ENCODE results near the gene IQCE.
"Not testable (repeated sequence)": the region's sequence is repeated elsewhere in the genome, so short reads cannot be mapped to it uniquely, and the experiment has no call there.

IQCE gene

DNA sequence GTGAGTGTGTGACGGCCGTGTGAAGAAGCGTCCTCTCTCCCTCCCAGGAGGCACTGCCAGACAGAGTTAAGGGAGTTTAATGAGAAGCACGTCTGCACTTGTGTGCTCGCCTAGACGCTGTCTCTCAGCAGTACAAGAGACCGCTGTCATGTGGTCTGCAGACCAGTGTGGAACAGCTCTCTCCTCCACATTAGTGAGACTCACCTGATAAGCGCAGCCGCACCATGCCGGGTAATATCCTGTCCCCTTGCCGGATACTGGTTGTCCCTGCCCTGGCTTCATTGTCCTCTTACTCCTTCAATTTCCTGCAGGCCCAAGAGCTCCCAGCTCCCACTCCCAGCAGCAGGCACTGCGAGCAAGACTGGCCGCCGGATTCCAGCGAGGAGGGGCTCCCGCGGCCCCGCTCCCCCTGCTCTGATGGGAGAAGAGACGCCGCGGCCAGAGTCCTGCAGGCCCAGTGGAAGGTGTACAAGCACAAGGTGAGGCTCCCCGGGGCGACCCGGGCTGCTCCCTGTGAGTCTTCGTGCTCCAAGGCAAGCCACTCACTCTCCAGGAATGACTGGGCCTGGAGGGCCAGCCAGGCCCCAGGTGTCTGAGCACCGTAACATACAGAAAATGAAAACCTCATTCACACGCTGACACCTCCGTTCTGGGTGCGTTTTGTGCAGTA lies 39.5 kb downstream of the IQCE start:
- no peak for DNase-seq (ENCODE audit: extremely low read depth in 1 of 2, low read depth in 1 of 2)

DNA sequence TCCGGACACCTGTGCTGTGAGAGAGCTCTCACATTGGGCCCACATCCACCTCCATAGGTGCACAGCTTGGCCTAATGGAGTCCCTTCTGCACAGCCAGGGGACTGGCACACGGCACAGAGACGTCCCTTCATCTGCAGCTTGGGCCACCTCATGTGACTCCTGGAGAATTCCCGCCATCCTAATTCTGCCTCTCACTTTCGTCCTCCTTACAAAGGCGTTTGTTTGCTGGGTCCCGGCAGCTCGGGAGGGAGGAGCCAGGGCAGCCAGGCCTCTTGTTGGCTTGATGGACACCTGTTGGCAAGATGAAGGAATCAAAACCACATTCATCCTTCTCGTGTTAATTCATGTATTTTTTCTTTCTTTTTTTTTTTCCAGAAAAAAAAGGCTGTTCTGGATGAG lies 42.3 kb downstream of the IQCE start:
- no peak for DNase-seq (ENCODE audit: extremely low read depth in 1 of 2, low read depth in 1 of 2)

DNA sequence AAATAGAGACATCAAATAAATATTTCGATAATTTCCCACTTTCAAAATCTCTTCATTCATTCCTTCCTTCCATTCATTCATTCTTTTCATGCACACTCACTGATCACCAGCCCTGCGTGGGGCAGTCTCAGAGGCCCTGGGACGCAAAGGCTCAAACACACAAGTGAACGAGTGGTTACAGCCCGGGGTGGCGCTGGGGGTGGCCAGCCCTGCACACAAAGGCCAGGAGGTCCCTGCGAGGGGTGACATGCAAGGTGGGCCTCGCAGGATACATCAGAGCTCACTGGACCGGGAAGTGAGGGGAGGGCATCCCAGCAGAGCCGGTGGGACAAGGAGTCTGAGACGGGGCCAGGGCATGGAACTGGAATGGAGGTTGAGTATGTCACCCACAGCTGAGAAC lies 43.1 kb downstream of the IQCE start:
- no peak for DNase-seq (ENCODE audit: extremely low read depth in 1 of 2, low read depth in 1 of 2)

DNA sequence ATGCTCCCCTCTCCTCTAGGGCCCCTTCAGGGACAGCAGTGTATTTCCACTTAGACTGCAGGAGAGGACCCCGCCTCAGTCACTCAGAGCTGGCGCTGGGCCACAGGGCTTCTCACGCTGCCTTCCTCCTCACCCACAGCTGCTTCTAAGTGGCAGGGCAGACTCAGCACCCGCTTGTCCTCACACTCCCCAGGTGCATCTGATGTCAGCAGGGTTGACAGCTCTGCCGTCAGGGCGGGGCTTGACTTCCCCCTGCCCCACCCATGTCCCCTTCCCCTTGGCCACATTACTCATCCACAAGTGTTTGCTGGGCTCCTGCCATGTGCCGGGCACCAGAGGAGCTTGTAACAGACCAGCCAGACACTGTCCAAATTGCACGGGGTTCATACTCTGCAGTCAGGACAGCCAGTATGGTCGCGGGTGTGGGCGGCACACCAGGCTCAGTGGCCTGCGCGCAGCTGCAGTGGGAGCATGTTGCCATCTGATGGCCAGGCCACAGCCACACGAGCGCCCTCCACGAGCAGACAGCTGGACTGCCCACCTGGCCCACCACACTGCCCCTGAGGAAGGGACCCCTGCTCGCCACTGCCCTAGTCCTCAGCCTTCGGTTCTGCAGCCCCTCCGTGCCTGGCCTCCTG lies 43.7 kb downstream of the IQCE start:
- DNase-seq (ENCODE audit: extremely low read depth in 1 of 2, low read depth in 1 of 2) = no peak

DNA sequence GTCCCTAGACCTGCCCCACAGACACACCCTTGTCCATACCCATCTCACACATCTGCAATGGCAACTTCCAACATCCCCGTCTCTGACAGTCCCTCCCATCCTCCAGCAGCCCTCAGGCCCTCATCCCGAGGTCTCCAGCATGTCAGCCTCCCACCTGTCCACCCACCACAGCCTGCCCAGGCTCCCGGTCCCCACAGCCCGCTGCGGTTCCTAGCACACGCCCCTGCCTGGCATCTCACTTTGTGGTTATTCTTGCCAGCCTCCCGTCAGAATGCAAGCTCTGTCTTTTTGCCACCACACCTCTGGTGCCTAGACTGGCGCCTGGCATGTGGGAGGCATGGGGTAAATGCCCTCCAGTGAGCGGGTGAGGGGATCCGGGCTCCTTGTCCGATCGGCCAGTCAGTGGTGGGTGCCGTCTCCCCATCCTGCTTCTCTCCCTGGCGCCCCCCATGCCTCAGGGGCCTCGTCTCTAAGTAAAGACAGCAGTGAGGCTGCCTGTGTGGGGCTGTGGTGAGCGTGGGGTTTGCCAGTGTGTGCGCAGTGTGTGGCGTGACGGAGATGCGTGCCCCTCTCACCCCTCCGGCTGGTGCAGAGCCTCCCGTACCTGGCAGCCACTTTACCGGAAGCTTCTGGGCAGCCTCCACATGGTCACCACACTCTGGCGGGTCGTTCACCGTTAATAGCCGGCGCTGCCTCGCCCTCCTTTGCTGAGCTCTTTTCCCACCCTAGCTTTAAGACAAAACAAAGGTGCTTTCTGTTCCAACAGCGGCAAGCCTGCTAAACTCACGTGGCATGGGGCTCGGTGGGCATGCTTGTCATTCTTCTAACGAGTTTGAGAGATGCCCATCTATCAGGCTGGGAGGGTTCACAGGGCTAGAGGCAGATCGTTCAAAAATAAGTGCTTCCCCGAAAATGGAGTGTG lies 44.5 kb downstream of the IQCE start:
- DNase-seq (ENCODE audit: extremely low read depth in 1 of 2, low read depth in 1 of 2) = no peak

DNA sequence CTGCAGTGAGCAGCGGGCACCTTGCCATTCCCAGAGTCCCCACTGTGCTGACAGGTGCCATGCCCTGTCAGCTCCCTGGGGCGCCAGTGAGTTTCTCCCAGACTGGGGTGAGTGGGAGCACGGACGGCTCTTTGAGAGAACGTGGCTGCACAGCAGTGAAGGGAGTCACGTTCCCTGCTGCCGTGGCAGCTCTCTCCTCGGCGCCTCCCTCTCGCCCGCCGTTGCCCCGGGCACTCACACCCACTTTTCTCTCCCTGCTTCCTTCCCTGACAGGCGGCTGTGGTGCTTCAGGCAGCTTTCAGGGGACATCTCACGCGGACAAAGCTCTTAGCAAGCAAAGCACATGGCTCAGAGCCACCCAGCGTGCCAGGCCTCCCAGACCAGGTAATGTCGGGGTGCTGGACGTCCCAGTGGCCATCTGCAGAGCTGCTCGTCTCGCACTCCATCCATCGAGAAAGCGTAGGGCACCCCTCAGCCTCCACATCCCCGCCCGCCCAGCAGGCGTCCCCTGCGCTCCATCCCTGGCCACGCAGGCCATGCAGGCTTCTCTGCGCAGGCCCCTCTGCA lies 45.9 kb downstream of the IQCE start:
- DNase-seq (ENCODE audit: extremely low read depth in 1 of 2, low read depth in 1 of 2) = no peak

DNA sequence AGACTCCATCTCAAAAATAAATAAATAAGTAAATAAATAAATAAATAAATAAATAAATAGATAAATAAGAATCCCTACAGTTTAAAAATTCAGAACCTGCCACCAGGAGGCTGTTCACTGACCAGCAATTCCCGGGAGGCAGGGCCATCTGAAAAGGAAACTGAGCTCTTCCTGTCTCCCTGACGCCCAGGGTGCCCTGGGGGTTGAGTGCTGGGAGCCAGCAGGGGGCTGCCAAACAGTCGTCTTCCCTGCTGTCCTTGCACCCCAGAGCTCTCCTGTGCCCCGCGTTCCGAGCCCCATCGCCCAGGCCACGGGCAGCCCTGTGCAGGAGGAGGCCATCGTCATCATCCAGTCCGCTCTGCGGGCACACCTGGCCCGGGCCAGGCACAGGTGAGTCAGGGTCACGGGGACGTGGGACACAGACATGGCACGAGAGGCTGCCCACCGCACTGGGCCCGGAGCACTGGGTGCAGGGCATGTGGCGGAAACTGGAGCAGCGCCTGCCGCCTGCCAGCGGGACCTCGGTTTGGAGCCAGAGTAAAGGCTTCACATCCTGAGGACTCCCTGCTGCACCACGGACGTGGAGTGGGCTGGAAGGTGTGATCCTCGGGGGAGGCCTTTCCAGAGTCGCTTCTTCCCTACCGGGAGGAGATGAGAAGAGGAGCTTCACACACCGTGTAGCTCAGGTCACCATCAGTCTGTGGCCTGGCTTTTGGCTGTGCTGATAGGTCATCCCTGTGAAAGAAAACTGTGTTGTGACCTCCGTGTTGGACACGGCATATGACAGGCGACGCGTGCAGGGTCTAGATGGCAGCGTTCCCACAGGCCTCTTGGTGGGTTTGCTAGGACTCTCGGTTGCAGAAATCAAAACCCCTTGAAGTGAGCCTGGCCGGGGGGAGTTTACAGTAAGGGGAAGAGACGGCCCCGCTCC lies 47.1 kb downstream of the IQCE start:
- DNase-seq (ENCODE audit: extremely low read depth in 1 of 2, low read depth in 1 of 2) = no peak

DNA sequence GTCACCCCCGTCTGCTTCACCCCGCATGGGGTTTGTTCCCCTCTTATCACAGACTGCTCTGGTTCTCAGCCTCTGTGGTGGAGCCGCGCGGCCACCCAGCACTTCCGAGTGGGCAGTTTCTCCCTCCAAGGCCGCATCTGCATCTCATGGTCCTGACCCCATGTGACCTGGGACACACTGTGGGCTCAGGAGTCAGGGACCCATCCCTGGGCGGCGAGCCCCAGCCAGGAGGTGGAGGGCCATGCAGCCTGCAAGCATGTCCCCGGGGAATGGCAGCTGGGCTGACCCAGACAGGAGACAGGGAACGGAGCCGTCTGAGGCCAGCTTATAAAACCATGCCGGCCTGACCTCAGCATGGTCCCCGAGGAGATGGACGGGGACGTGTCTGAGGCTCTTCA lies 47.8 kb downstream of the IQCE start:
- no peak for DNase-seq (ENCODE audit: extremely low read depth in 1 of 2, low read depth in 1 of 2)

DNA sequence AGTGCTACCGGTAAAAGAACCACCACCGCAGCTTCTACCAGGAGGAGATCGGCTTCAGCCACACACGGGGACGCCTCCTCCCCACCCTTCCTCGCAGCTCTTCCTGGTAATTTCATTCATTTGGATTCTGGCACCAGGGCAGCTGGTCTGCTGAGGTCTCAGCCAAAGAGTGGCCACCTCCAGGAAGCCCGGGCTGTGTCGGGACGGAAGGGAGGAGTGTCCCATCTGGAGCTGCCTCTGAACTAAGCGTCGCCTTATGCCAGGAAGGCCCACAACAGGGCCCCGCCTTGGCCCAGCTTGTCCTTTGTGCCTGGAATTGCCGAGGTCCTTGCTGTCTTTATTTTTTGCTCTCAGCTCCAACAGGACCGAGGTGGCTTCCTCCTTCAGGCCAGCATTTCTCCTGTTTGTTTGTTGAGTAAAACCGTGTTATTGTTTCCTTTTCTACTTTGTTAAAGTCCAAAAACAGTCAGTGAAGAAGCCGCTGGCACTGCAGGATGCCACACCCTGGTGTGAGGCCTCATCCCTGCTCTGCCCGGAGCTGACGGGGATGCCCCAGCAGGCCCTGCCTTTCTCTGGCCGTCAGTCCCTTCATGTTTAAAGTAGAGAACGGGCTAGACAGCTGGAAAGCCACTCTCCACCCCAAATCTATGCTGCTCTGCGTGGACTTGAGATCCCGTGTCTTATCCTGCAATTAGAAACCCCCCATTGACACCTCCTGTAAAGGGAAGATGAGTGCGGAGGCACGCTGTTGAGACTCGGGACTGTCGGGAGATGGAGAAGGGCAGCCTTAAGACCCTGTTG lies 48.5 kb downstream of the IQCE start:
- no peak for DNase-seq (ENCODE audit: extremely low read depth in 1 of 2, low read depth in 1 of 2)

DNA sequence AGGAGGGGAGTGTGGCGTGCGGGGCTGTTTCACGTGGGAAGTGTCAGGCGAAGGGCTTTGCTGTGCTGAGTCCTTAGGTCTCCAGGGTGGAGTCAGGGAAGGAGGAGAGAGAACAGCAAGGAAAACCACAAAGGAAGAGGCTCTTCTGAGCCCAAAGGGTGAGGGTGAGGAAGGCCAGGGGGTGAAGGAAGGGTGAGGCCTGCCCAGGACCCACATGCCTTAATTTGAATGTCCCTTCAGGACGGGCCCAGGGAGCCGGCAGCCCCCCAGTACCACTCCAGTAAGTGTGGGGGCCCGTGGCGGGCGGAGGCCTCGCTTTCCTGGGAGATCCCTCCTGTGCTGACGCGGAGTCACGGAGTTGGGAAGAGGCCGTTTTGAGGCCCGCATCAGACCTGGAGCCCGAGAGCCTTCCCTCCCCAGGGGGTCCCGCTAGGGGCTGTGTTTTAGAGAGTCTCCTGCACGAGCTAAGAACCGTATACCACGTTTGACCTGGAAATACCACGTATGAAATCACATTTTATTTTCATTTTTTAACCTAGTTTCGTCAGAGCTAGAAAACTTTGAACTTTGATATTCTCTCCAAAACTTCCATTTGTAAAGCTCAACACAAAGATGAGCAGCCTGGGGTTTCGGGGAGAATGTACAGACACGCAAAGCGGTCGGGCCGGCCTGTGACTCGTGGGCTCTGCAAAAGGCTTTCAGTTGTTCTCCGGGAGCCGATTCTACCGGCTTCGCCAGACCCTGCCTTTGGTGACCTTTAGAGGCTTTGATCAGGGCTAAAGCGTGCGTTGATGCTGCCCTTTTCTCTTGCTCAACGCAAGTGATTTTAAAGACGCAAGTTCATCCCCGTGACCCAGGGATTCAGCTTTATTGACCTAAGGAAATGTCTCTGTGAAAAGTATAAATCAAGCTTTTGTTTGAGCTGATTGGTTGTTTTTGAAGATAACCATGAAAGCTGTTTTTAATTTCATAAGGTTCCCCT lies 49.4 kb downstream of the IQCE start:
- no peak for DNase-seq (ENCODE audit: extremely low read depth in 1 of 2, low read depth in 1 of 2)

DNA sequence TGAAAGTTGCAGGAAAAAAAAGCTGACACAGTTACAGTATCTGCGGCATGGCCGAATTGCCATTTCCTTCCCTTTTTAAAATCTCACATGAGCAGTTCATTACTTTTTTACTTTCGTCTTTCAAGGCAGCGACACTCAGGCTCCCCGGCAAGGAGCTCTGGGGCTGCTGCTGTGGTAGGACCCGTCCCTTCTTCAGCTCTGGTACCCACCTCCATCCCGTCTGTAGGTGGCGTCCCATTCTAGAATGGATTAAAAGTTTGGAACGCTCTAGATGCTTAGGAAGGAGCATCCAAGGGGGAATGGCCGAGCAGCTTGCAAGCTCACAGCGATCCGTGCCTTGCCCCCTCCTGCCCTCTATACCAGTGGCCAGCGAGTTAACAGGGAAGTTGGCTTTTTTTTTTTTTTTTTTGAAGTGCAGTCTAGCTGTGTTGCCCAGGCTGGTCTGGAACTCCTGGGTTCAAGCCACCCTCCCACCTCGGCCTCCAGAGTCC lies 50.2 kb downstream of the IQCE start:
- no peak for DNase-seq (ENCODE audit: extremely low read depth in 1 of 2, low read depth in 1 of 2)

DNA sequence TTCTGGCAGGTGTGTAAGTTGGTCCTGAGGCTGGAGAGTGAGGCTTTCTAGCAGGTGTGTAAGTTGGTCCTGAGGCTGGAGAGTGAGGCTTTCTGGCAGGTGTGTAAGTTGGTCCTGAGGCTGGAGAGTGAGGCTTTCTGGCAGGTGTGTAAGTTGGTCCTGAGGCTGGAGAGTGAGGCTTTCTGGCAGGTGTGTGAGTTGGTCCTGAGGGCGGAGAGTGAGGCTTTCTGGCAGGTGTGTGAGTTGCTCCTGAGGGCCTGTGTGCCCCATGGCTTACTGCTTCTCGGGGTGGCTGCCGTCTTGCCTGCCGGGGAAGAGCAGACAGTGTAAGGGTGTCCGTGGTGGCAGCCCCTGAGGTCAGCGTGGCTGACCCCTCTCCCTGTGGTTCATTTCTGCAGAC lies 50.9 kb downstream of the IQCE start:
- DNase-seq (ENCODE audit: extremely low read depth in 1 of 2, low read depth in 1 of 2) = not testable (repeated sequence)

DNA sequence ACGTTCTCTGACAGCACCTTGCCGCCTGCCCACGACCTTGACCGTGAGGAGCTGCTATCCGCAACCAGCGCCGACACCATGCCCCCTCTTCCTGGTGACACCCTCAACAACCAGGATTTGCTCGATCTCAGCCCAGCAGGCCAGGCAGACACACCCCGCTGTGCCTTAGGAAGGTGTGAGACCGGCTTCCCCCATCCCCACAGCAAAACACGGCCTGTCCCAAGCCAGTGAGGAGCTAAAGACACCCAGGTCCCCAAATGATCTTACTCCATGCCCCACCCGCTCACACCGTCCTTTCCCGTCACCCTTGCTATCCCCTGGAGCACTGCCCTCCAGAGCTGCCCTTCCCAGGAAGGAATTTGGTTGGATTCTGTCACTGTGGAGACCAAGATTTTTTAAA lies 51.7 kb downstream of the IQCE start:
- DNase-seq (ENCODE audit: extremely low read depth in 1 of 2, low read depth in 1 of 2) = no peak

DNA sequence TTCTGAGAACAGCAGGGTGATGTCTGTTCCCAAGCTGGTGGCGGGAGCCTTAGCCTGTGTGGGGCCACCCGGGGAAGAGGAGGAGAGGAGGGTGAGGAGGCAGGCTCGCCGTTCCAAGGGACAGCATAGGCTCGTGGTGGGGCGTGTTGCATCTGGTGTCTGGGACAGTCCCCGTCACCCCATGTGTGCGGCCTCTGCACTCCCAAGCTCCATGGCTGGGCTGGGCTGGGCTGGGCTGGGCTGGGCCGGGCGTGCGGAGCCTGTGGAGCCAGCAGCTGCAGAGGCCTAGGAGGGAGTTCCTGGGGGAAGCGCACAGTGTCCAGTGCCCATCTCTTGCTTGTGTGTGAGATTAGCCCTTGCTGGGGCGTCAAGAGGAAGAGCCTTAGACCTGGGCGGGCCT lies 52.1 kb downstream of the IQCE start:
- DNase-seq (ENCODE audit: extremely low read depth in 1 of 2, low read depth in 1 of 2) = no peak

DNA sequence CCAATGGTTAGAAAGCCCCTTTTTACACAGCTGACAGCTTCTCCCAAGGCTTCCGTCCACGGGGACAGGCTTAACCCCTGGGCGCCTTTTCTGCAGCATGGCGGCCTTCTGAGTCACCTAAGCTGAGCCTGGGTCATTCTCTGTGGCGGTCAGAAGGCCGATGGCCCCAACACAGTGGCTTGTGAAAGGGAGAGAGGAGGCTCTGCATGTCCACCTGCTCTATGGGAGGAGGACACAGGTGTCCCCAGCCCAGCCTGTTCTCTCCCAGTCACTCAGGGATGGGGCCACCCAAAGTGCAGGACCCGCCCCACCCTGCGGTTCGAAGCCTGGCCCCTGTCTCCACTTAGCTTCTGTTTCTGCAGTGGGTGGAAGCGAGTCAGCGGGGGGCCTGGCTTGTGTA lies 52.6 kb downstream of the IQCE start:
- no peak for DNase-seq (ENCODE audit: extremely low read depth in 1 of 2, low read depth in 1 of 2)

DNA sequence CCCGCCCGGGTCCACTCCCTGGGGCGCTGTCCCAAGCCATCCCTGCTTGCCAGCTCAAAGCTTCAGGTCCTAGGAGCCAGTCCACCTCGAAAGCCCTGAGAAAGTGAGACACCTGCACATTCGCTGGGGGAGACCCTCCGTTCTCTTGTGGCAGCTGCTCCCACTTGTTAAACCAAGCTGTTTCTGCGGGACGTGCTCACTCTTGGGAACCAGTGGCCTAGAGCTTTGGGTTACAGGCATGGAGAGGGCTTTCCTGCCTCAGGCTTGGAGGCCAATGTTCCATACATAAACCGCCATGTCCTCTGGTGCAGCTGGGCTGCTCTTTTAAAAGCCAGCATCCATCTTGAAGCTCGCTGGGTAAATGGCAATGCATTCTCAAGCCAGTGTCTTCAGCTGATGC lies 53.1 kb downstream of the IQCE start:
- DNase-seq (ENCODE audit: extremely low read depth in 1 of 2, low read depth in 1 of 2) = no peak

DNA sequence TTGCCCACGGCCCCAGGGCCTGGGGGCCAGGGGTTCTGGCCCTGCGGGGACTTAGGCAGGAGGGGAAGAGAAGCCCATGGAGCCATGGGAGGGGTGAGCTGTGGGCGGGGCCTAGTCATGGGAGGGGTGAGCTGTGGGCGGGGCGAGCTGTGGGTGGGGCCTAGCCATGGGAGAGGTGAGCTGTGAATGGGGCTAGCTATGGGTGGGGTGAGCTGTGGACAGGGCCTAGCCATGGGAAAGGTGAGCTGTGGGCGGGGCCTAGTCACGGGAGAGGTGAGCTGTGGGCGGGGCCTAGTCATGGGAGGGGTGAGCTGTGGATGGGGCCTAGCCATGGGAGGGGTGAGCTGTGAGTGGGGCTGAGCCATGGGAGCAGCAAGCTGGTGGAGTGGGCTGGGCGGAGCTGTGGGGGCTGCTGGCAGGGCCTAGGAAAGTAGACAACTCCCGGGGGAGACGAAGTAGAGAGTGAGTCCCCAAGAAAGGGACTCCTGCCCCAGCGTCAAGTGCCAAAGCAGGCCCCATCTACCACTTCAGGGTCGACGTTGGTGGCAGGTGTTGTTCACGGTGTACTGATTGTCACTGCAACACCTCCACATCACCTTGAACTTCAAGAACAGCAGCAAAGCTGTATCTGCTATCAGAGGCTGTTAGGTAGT lies 53.8 kb downstream of the IQCE start:
- no peak for DNase-seq (ENCODE audit: extremely low read depth in 1 of 2, low read depth in 1 of 2)
